RWPE1 (cell line): ENCODE measurements around the gene GNL3.

Source experiments
- CTCF ChIA-PET: fragments of 350-600 bp; sonication (Branson Sonifier 250); formaldehyde crosslinking; extraction: SDS; loops from one replicate; lab custom pipeline; 2021; lab: Yijun Ruan, JAX
- POLR2A ChIA-PET: fragments of 400-600 bp; formaldehyde crosslinking; extraction: SDS; loops from one replicate; lab custom pipeline; 2020; ENCODE audit warnings: antibody characterized with exemption; ENCODE audit not compliant: low non-redundant PET; lab: Yijun Ruan, JAX
- DNase-seq: peaks from one replicate; pipeline ENCODE4 v3.0.0; 2012; ENCODE audit warnings: low spot score
- H3K27ac ChIP-seq: fragments of 450-650 bp; 2 replicates; pipeline ENCODE4 v1.5.1; 2017
- TF ChIP-seq, protein P1 (sequence below): fragments of 450-650 bp; conservative IDR thresholded peaks from 2 replicates; pipeline ENCODE4 v1.5.1; 2017; ENCODE audit warnings: low read depth, mild to moderate bottlenecking

GNL3 gene, protein sequence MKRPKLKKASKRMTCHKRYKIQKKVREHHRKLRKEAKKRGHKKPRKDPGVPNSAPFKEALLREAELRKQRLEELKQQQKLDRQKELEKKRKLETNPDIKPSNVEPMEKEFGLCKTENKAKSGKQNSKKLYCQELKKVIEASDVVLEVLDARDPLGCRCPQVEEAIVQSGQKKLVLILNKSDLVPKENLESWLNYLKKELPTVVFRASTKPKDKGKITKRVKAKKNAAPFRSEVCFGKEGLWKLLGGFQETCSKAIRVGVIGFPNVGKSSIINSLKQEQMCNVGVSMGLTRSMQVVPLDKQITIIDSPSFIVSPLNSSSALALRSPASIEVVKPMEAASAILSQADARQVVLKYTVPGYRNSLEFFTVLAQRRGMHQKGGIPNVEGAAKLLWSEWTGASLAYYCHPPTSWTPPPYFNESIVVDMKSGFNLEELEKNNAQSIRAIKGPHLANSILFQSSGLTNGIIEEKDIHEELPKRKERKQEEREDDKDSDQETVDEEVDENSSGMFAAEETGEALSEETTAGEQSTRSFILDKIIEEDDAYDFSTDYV

DNA sequence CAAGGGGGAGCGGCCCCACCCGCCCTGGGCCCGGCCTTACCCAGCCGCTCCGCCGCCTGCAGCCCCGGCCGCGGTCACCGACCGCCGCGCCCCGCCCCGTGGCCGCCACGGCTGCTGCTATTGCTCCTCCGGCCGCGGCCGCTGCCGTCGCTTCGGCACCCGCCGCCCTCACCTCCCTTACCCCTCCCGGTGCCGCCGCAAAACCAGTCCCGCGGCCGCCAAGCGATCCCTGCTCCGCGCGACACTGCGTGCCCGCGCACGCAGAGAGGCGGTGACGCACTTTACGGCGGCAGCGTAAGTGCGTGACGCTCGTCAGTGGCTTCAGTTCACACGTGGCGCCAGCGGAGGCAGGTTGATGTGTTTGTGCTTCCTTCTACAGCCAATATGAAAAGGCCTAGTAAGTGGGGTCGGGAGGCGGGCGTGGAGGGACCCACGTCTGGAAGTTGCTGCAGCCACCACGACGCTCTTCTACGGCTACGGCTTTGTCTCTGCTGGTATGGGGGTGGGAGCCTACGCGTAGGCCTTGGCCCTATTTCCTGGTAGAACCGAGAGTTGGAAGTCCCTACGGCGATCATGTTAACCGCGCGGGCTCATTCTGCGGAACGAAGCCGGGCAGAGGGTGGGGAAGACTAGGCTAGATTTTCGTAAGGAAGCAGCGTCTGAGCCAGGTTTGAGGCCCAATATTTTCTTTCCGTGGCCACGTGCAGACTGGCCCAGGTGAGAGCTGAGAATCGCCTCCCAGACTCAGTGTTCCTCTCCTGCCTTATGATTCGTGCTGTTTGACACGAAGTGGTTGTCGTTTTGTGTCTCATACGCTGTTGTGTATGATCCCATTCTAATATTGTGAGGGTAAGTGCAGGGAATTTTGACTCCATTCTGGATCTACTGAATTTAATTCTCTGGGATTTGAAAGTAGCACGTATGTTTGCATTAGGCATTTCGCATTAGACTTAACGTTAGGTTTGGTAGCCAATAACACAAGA, at the start of gene GNL3, which contains the start of gene PBRM1:
TSS of gene GNL3 (plus strand) at position 324 of the 983 bp plus-strand sequence. CDS start at position 385, 61 bp downstream.
TSS of gene PBRM1 (minus strand) at position 205 of the 983 bp plus-strand sequence.
- ChIA-PET CTCF (no interaction called here), POLR2A (no interaction called here)
- TF ChIP-seq, protein P1, sequence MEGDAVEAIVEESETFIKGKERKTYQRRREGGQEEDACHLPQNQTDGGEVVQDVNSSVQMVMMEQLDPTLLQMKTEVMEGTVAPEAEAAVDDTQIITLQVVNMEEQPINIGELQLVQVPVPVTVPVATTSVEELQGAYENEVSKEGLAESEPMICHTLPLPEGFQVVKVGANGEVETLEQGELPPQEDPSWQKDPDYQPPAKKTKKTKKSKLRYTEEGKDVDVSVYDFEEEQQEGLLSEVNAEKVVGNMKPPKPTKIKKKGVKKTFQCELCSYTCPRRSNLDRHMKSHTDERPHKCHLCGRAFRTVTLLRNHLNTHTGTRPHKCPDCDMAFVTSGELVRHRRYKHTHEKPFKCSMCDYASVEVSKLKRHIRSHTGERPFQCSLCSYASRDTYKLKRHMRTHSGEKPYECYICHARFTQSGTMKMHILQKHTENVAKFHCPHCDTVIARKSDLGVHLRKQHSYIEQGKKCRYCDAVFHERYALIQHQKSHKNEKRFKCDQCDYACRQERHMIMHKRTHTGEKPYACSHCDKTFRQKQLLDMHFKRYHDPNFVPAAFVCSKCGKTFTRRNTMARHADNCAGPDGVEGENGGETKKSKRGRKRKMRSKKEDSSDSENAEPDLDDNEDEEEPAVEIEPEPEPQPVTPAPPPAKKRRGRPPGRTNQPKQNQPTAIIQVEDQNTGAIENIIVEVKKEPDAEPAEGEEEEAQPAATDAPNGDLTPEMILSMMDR: no peak
- peak; percentile 86 for DNase-seq
- H3K27ac ChIP-seq: peak within 1 kb of the TSS; percentile 94

DNA sequence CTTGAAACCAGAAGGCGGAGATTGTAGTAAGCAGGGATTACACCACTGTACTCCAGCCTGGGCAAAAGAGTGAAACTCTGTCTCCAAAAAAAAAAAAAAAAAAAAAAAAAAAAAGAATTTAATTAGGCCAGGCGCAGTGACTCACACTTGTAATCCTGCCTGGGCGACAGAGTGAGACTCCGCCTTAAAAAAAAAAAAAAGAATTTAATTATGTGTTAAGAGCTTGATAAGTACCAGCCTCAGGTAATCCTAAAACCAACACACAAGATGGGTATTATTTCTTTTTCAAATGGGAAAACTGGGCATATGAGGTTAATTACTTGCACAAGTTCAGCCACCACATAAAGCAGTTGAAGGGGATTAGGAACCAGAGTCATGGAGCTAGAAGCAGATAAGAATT, 49.2 kb upstream of the GNL3 start:
- peak; percentile 2 for DNase-seq
- CTCF ChIA-PET: interaction anchor here (0.6 kb wide), 1 partner anchor 24 kb away, joined by 3 read pairs; no protein-coding TSS in a partner anchor
- peak overlapping the region; percentile 32; the same call in 1 of the 2 replicates for H3K27ac ChIP-seq

DNA sequence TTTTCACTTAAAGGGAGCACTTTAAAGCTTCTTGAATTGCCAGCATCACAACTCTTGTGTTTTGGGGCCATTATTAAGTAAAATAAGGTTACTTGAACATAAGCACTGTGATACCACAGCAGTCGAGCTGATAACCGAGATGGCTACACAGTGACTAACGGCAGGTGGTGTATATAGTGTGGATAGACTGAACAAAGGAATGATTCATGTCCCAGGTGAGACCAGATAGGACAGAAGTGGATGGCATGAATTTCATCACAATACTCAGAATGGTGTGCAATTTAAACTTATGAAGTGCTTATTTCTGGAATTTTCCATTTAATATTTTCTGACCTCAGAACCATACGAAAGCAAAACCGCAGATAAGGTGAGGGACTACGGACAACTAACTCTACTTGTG, 40.3 kb upstream of the GNL3 start:
- no peak for DNase-seq
- CTCF ChIA-PET: no interaction called here
- no peak overlapping the region for H3K27ac ChIP-seq
- TF ChIP-seq, protein P1: no peak
- POLR2A ChIA-PET: no interaction called here

More for the DNA sequence above, 49.2 kb upstream of the GNL3 start:
- POLR2A ChIA-PET: no interaction called here
- TF ChIP-seq, protein P1: no peak

DNA sequence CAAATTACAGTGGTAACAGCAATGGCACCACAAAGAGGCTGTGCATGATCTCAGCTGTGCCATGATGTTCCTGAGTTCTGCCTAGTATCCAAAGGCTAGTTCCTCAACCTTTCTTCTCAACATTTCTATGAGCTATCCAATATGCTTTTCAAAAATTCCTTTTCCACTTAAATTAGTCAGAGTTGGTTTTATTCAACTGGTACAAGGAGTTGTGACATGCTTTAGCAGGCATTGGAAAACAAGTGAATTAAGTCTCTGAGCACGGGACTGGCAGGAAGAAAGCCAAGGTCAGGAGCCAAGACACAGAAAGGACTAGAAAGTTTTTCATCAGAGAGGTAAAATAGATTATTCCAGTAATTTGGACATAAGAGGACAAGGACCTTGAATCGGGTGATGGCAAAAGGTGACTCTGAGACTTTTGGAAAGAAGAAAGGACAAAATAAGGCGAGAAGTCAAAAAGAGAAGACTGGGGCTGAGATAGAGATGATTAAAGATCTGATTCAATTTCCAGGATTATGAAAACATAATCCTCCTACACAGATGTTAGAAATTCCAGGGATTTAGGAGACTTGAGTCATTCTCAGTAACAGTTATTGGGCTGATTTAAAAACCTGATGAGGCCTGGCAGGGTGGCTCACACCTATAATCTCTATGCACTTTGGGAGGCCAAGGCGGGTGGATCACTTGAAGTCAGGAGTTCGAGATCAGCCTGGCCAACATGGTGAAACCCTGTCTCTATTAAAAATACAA, 36.2 kb upstream of the GNL3 start:
- ChIA-PET POLR2A (no interaction called here), CTCF (no interaction called here)
- H3K27ac ChIP-seq: peak overlapping the region; percentile 38; the same call in 1 of the 2 replicates
- no peak for DNase-seq
- TF ChIP-seq, protein P1: no peak

DNA sequence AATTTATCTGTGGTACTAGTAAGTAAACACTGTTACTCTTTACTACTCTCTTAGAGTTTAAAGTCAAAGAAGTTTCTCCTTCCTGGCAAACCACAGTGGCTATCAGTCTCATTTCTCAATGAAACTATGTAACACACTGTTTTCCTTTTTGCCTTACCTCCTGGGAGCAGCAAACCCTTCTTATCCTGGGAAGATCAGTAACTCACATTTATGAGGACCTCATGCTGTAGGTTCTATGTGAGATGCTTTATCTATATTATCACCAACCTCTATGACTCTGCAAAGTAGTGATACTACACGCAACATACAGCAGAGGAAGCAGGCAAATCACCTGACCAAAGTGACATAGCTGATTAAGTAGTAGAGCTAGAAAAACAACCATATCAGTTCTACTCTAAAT, 35.4 kb upstream of the GNL3 start:
- no peak for DNase-seq
- ChIA-PET POLR2A (no interaction called here), CTCF (no interaction called here)
- TF ChIP-seq, protein P1: no peak
- no peak overlapping the region for H3K27ac ChIP-seq
